Adrenal gland (tissue), 12 donors: ENCODE results near the gene SNX11. TPM values are rescaled to one million over a fixed set of nuclear protein-coding genes. Genes with fewer than 3 reads are reported as not detected.
A peak's percentile ranks its signal among the peaks of the same experiment; 100 is the strongest.

Experiments
- DNase-seq, 7 donors: peaks; one replicate each; pipeline ENCODE4 v3.0.0-alpha.2; 2019 to 2020
- H3K27ac ChIP-seq, 5 donors: fragments of 200-600 bp; sonication (generic) in 4 of 5; 1 replicate in 3 of 5; 2 replicates in 2 of 5; pipeline versions ENCODE4 v1.5.1 to v1.8.0; 2016 to 2020; ENCODE audit warnings: mild to moderate bottlenecking in 1 of 5
- H3K27me3 ChIP-seq: fragments of 200-600 bp; 2 replicates; pipeline ENCODE4 v1.8.0; 2021
- H3K36me3 ChIP-seq, 2 donors: fragments of 200-600 bp; replicated peaks in 1 of 2; 1 replicate in 1 of 2; 2 replicates in 1 of 2; pipeline versions ENCODE4 v1.5.1 to v1.8.0; 2018 to 2022
- H3K4me1 ChIP-seq, 2 donors: fragments of 200-600 bp; replicated peaks in 1 of 2; 1 replicate in 1 of 2; 2 replicates in 1 of 2; pipeline versions ENCODE4 v1.5.1 to v1.8.0; 2018 to 2021
- H3K4me3 ChIP-seq, 4 donors: fragments of 200-600 bp; sonication (generic) in 3 of 4; one replicate each; pipeline ENCODE4 v1.5.1; 2016 to 2018
- H3K9me3 ChIP-seq, 3 donors: fragments of 200-600 bp; sonication (generic) in 1 of 3; replicated peaks in 1 of 3; 1 replicate in 2 of 3; 2 replicates in 1 of 3; pipeline versions ENCODE4 v1.5.1 to v1.8.0; 2016 to 2021
- POLR2A ChIP-seq, 2 donors: fragments of 450-650 bp; IDR thresholded peaks; one replicate each; pipeline ENCODE4 v1.6.1; 2017; ENCODE audit warnings: antibody characterized with exemption in 2 of 2, mild to moderate bottlenecking in 2 of 2, moderate library complexity in 1 of 2
- WGBS, 4 donors: extraction: QIAGEN DNeasy Blood & Tissue Kit in 2 of 4; methylation state at CpG; one replicate each; pipeline versions ENCODE4 v1.1.5 to v1.1.7; 2013 to 2017; 5-methylcytosine and 5-hydroxymethylcytosine counted together
- intact Hi-C, 2 donors: fragments of 100-400 bp; cut with DNase I; formaldehyde crosslinking; loops; one replicate each; pipeline versions ENCODE4 v1.14.1 to v1.15.0; 2022 to 2023
- polyA plus RNA-seq, 3 donors: library from polyadenylated mRNA; stranded (reverse); fragments of 200-250 nt in 2 of 3; fragments of 350-450 nt in 1 of 3; fragmentation: Illumina TruSeq in 1 of 3; extraction: RNeasy Lipid Tissue Mini Kit (QIAGEN cat#74804) in 1 of 3; gene quantifications; one replicate each; pipeline ENCODE4 v1.2.3, GENCODE V29; 2013 to 2014
- total RNA-seq, 9 donors: library from RNA; depleted of rRNA in 4 of 9; stranded (reverse); fragments of >200 nt in 4 of 9; fragments of 120-200 nt in 1 of 9; fragmentation: NEBNext Ultra II Directional in 1 of 9; extraction: Animal tissue kit (Norgen Biotek cat#: 25700) in 1 of 9; gene quantifications; one replicate each; pipeline versions ENCODE4 v1.1.0 to v1.2.4, GENCODE V29; 2013 to 2023
- TF ChIP-seq, protein P1 (sequence below), 6 experiments: fragments of 450-650 bp in 4 of 6; fragments of 200-600 bp in 2 of 6; sonication (generic) in 1 of 6; IDR thresholded peaks; 1 replicate in 5 of 6; 2 replicates in 1 of 6; pipeline versions ENCODE4 v1.5.1 to v1.8.0; 2016 to 2021; ENCODE audit warnings: antibody characterized with exemption in 6 of 6, mild to moderate bottlenecking in 2 of 6, moderate library complexity in 1 of 6
- donor health status: healthy with polysubstance abuse.
- donor health status: Bipolar disorder and iron deficiency.
- donor health status: DM: yes; HTN: yes; CAD: no.
- donor health status: DM: no; HTN: no; CAD: no.
- donor health status: DM: no; HTN: no; CAD: no.
- donor health status: DM: yes; HTN: yes; CAD: no.

Gene SNX11
- total and polyA plus RNA-seq, 12 donors: 6.7 to 29.9 (median 15.2) TPM

DNA sequence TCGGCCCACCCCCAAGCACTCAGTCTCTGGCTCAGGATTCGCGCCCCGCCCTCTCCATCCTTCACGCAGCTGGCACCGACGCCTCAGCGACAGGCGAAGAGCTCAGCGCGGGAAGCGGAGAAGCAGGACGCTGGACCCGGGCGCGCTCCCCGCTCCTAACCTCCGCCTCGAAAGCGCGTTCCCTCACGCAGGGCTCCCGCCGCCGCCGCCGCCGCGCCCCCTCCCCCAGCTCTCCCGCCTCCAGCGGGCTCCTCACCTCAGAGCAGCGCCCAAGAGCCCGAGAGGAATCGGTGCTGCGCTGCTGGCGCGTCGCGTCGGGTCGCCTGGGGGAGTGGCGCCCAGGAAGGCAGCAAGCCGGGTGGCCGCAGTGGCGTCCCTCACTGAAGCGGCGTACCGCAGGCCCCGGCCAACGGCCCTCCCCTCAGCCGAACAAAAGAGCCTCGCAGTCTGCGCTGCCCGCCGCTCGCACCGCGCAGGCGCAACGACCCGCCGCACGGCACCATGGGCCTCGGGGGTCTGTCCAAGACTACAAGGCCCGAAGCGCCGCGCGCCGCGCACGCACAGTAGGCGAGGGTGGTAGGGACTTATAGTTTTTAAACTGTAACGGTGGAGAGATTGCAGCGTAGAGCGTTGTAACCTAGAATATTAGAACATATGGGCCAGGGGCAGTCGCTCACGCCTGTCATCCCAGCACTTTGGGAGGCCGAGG is 6.4 kb upstream of the SNX11 start, which contains the start of gene CBX1:
Gene CBX1, minus strand, starts transcription at position 467 of the 709 bp plus-strand sequence. CDS start 24,474 bp downstream, outside the sequence.
- Histone ChIP-seq H3K4me1 (peaks cover 0 to 18% of the 10 kb centered on the region in 2 donors), H3K36me3 (no peaks in the 10 kb centered on the region), H3K4me3 (peak within 1 kb of the TSS; percentile 35 to 95 (median 79)), H3K9me3 (no peaks in the 10 kb centered on the region), H3K27me3 (no peaks in the 10 kb centered on the region), H3K27ac (peak within 1 kb of the TSS; percentile 65 to 86 (median 77))
- WGBS, 4 donors: 0% methylated on average over 5 to 77 of the region's 79 CpGs
- DNase-seq: peak; percentile 92 to 95 (median 94)
- intact Hi-C loops: no loop called here
- peak in 1 of 2 donors; percentile 58 for TF ChIP-seq POLR2A (IDR thresholded peaks at IDR 0.05)
- TF ChIP-seq, protein P1, sequence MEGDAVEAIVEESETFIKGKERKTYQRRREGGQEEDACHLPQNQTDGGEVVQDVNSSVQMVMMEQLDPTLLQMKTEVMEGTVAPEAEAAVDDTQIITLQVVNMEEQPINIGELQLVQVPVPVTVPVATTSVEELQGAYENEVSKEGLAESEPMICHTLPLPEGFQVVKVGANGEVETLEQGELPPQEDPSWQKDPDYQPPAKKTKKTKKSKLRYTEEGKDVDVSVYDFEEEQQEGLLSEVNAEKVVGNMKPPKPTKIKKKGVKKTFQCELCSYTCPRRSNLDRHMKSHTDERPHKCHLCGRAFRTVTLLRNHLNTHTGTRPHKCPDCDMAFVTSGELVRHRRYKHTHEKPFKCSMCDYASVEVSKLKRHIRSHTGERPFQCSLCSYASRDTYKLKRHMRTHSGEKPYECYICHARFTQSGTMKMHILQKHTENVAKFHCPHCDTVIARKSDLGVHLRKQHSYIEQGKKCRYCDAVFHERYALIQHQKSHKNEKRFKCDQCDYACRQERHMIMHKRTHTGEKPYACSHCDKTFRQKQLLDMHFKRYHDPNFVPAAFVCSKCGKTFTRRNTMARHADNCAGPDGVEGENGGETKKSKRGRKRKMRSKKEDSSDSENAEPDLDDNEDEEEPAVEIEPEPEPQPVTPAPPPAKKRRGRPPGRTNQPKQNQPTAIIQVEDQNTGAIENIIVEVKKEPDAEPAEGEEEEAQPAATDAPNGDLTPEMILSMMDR (IDR thresholded peaks at IDR 0.05): peak in 1 of 6 experiments; percentile 1

DNA sequence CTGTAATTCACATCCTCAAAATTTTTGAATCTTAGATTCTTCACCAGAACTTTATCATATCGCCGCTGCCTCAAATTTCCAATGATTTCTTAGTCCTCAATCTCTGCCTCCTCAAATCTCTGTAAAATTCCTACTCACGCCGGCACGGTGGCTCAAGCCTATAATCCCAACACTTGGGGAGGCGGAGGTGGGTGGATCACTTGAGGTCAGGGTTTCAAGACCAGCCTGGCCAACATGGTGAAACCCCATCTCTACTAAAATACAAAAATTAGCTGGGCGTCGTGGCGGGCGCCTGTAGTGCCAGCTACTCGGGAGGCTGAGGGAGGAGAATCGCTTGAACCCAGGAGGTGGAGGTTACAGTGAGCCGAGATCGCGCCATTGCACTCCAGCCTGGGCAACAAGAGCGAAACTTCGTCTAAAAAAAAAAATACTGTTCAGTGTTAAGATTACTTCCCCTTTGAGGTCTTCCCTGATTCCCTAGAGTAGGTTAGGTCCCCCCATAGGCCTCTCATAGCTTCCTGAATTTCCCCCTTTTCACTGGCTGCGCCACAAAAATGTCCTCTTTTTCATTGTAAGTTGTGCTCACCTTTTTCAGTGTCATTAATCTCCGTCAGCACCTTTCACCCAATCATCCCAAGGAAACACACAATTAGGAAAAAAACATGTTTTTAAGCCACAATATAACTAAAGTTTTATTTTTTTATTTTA is 5.4 kb upstream of the SNX11 start:
- WGBS, 4 donors: 80 to 85% (median 83%) methylated on average over 19 of the region's 19 CpGs
- no peak overlapping the region for H3K4me3 ChIP-seq
- TF ChIP-seq POLR2A (IDR thresholded peaks at IDR 0.05): no peak
- TF ChIP-seq, protein P1 (IDR thresholded peaks at IDR 0.05): no peak

DNA sequence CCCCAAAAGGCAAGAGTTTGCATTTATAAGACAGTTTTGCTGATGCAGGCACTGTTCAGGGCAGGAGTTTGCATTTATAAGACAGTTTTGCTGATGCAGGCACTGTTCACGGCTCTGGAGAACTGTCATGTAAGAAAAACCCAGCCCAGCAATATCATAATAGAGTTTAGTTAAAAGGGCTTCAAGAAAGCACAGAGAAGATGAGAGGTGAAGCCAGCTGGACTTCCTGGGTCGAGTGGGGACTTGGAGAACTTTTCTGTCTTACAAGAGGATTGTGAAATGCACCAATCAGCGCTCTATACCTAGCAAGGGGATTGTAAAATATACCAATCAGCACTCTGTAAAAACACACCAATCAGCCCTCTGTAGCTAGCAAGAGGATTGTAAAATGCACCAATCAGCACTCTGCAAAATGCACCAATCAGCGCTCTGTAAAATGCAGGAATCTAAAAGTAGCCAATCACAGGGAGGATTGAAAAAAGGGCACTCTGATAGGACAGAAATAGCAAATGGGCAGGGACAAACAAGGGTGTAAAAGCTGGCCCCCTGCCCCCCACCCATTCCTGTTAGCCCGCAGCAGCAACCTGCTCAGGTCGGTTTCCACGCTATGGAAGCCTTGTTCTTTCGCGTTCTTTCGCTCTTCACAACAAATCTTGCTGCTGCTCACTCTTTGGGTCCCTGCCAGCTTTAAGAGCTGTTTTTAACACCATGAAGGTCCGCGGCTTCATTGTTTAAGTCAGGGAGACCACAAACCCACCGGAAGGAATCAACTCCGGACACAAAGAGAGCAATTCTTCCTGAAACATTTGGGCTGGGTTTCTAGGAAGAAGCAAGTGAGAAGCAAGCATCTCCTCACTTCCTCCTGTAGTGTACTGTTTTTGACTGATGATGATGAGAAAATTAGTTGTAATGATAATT is 4.5 kb upstream of the SNX11 start:
- intact Hi-C loops: no loop called here
- H3K36me3 ChIP-seq: no peaks in the 10 kb centered on the region
- WGBS, 4 donors: 69 to 81% (median 76%) methylated on average over 14 of the region's 14 CpGs

More for the DNA sequence above, 5.4 kb upstream of the SNX11 start:
- H3K27me3 ChIP-seq: no peaks in the 10 kb centered on the region
- H3K9me3 ChIP-seq: no peaks in the 10 kb centered on the region
- intact Hi-C loops: no loop called here
- peak overlapping the region in 2 of 5 donors; percentile 15 to 82 for H3K27ac ChIP-seq
- H3K4me1 ChIP-seq: peaks cover 0 to 25% of the 10 kb centered on the region in 2 donors
- no peak for DNase-seq
- H3K36me3 ChIP-seq: no peaks in the 10 kb centered on the region

More for the DNA sequence above, 4.5 kb upstream of the SNX11 start:
- Histone ChIP-seq H3K27ac (peak overlapping the region in 1 of 5 donors; percentile 3), H3K4me3 (no peak overlapping the region), H3K27me3 (no peaks in the 10 kb centered on the region), H3K9me3 (no peaks in the 10 kb centered on the region), H3K4me1 (peaks cover 0 to 26% of the 10 kb centered on the region in 2 donors)
- no peak for TF ChIP-seq POLR2A (IDR thresholded peaks at IDR 0.05)
- TF ChIP-seq, protein P1 (IDR thresholded peaks at IDR 0.05): no peak
- peak in 3 of 7 donors; percentile 16 to 44 (median 31) for DNase-seq
